Activated T-helper 1 cell treated with Interleukin-2 at 50 U/mL for 16 hours (primary cell): Measurements from ENCODE around the gene CEP55.

Experiments used
- DNase-seq: peaks from one replicate; pipeline ENCODE4 v3.0.0-alpha.2; 2020; ENCODE audit warnings: low read depth

Gene CEP55

DNA sequence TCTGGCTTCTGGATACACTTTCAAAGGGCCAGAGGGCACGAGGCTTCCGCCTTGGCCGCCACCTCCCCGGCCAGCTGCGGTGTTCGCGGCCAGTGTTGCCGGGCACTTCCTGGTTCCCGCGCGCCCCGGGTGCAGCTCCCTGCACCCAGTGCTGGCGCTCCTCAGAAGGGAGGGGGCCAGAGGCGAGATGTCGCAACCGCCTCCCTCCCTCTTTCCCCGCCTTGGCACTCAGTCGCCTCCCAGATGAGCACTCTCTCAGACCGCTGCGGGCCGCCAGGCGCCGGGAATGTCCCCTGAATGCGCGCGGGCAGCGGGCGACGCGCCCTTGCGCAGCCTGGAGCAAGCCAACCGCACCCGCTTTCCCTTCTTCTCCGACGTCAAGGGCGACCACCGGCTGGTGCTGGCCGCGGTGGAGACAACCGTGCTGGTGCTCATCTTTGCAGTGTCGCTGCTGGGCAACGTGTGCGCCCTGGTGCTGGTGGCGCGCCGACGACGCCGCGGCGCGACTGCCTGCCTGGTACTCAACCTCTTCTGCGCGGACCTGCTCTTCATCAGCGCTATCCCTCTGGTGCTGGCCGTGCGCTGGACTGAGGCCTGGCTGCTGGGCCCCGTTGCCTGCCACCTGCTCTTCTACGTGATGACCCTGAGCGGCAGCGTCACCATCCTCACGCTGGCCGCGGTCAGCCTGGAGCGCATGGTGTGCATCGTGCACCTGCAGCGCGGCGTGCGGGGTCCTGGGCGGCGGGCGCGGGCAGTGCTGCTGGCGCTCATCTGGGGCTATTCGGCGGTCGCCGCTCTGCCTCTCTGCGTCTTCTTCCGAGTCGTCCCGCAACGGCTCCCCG is 70.2 kb downstream of the CEP55 start, which contains the start of gene FFAR4:
FFAR4 (plus strand) TSS at position 231 of the 842 bp plus-strand sequence; CDS start at position 287, 56 bp downstream.
- no peak for DNase-seq

DNA sequence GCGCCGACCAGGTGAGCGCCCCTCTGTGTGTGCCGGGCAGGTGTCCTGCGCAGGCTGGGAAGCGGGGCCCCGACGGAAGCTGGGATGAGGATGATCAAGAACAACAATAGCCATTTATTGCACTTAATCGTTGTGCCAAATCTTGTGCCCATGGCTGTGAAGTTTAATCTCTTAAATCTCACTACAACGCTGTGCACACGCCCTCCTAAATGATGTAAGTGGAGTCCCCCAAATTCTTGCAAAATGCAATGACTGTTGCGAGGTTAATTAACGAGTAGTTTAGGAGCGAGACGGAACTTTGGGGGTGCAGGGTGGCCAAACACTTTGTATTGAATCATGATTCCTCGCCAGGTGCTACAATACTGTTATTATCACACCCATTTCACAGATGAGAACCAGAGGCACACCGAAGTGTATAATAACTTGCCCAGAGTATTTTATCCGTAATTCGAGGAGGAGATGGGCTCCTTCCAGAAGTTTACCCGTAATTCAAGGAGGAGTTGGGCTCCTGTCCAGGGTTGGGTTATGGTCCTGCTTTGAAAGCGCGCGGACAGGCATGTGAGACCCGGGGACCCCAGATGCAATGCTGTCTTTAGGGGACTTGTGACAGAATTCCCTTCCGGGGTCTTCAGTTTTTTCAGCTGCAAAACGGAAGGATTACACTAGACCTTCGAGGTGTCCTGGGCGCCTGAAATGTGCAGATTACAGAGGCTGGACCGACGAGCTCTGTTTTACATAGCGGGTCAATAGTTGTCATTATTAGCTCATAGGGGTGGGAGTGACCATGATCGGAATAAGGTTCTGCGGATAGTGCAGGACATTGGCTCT is 71.1 kb downstream of the CEP55 start:
- DNase-seq, result no peak

DNA sequence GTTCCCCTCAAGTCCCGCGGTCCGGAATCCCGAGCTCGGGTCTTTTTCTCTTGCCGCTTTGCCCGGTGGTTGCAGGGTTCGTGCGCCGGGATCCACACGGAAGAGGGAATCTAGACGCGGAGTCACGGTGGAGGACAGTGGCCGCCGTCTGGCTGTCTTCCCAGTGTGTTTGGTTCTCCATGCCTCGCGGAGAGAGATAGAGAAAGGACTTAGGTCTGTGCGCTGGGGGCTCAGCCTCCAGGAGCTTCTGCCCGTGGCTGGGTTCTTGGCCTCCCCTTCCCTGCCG is 71.6 kb downstream of the CEP55 start:
- DNase-seq, result no peak

DNA sequence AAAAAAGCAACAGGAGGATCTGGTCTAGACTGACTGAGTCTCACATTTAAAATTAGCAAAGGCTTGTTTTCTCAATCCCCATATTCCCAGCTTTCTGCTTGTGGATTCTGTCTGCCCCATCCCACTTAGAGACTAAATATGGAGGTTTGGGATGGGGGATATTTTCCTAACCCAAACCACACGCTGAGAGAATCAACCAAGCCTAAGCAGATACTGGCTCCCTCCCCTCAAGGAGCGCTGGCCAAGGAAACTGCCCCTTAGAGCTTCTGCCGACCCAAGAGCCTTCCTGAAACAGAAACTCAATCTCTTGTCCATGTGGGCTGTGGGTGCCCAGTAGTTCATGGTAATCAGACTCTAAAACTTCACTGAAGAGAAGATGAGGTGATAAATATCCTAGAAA is 74.0 kb downstream of the CEP55 start:
- no peak for DNase-seq

DNA sequence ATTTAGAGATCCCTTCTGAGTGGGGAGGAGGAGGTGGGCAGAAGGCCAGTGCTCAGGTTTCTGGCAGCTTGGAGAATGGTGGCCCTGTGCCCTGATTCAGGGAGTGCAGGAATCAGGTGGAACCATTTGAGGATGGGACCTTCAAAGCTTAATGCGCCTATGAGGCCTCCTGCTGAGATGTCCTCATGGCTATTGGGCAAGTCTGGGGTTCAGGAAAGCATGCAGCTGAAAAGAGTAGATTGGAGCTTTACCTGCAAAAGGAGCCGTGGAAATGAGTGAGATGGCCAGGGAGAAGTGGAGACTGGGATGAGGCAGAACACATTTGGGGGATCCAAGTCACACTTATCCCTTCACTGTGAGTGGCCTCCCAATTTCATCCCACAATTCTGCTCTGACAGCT is 76.2 kb downstream of the CEP55 start:
- DNase-seq, result no peak

DNA sequence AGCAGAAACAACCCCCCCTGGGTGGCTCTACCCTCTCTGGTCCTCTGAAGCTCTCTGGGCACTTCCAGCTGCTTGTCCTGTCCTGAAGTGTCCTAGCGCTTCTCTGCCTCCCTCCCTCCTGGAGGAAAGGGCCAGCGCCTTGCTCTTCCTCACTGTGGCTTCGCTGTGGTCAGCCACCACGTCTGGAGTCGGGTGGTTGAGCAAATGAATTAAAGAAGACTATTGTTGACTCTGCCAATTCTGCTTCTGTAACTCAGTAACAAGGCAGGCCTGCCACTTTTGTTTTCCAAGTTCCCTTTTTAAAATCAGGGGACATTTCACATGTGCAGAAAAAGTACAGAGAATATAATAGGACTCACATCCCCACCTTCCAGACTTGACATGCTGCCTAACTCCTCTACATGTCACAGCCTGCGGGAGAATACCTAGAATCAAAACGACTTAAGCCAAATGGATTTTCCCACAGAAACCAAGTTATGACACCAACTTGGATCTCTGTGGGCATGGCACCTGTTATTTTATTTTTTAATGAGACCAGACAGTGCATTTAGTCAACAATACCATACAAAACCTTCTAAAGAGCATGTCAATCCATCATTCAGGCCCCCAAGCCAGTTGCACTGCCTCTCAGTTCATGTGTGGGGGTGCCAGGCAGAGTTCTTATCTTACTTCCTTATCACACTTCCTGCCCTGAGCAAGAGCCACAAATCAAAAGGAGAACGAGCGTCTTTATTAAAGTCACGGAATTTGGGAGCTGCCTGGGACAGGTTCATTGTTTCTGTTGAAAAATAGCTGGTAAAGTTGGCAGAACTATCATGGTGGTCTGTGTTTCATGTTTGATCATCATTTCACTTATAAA is 76.9 kb downstream of the CEP55 start:
- no peak for DNase-seq

DNA sequence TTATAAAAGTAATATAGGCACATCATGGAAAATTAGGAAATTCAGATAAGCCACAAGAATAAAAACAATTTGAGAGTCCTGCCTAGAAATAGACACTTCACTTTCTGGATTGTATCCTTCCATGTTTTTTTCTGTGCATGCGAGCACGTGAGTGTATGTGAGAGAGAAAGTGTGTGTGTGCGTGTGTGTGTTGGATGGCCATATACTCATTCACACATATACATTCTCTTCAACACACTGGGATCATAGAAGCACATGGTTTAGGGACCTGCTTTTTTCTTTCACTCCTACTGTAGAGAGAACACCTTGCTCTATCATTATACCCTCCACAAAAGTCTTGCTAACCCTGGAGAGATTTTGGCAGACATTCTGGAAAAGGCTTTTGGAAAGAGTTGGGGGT is 77.5 kb downstream of the CEP55 start:
- no peak for DNase-seq

DNA sequence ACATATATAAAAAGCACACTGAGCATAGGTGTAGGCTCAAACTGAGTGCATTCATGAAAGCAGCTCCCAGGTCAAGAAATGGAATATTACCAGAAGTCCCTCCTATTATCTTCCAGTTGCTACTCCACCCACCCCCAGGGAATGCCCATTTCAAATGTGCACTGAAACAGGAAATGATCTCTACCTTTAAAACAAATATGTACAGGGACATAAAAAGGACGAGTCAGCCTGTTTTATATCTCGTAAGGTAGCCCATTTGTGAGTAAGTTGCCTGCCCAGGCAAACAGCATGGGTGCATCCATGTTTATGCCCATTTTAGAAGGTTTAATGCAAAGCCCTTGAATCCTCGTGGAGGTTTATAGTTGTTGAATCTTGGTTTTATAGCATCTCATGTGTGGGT is 80.5 kb downstream of the CEP55 start:
- DNase-seq, result no peak

DNA sequence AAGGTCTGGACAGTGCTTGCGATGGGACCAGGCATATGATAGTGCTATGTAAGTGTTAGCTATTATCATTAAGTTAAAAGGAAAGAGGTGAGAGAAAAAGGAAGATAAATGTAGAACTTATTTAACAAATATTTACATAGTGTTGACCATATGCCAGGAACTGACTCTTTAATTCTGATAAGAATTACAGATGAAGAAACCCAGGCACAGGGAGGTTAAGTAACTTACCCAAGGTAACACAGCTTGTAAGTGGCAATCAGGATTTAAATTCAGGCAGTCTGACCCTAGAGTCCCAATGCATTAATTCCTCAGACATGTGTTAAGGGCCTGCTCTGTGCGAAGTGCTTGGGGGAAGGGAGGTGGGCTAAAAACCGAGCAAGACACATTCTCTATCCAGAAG is 81.2 kb downstream of the CEP55 start:
- no peak for DNase-seq
